Inflammatory macrophage treated with lipopolysaccharide for 1 hour (primary cell): ENCODE measurements around the gene YES1.

ENCODE experiments used
- DNase-seq, 2 donors: peaks; one replicate each; pipeline ENCODE4 v3.0.0-alpha.2; 2020 to 2022

YES1 gene

GRCh38 chr18:680392-680791 is 131.7 kb downstream of the YES1 start:
- no peak for DNase-seq

GRCh38 chr18:679516-679915 is 132.5 kb downstream of the YES1 start:
- DNase-seq = no peak

DNA sequence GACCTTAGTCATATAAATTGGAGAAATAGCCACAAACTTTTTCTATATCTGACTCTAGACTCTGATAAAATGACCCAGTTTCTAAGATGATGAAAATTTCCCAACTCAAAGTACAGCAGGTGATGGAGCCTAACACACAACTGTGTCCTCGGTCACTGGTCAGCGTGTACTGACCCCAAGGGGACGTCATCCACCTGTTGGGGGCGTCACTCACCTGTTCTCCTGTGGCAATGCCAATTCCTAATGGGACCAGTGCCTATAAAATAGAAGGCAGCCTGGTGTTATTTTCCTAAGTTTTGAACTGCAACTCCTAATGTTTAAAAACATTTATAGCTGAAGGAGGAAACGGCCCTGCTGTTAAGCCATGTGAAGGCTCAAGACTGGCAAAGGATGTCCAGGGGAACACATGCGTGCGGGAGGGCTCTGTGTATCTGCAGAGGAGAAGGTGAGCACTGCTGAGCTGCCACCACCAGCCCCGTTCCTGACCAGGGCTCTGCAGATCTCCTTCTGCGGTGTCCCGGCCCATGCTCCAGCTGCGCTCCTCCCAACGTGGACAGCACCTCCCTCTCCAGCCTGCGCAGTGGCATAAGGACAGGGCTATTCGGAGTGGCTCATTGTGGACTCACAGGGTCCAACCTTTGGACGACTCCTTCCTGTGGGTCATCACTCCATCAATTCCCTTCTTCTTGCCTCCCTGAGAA is 133.4 kb downstream of the YES1 start:
- DNase-seq = no peak

DNA sequence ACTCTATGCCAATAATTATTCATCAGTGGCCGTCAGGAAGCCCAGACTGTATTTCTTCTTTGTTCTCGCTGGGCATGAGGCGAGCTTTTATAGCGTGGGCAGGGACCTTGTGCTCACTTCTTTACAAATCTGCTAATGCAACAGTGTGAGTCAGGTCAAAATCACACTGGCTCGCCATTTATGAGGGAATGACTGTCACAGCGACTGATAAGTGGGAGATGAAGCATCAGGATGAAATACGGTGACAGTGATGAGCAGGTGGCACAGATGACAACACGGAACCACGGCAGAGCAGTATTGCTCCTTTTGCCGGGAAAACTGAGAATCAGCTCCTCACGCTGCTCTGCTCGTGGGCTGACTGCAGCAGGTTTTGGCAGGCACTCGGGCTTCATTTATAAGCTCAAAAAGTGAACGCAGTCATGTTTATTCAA is 134.1 kb downstream of the YES1 start:
- DNase-seq = no peak

DNA sequence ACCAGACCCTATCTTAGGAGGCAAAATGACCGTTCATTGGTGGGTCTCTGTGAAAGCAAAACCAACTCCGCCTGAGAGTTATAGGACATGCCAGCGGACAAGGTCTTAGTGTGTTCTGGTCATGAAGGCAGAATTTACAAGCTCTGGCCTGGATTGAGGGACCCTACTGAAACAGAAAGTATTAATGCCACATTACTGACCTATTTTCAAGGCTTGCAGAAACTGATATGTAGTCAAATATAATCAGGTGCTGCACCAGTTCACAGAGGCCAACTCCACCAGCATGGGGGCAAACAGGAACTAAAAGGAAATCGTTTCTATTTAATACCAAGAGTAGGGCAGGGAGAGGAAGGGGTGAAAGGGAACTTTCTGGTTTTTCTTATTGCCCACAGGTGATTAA is 134.9 kb downstream of the YES1 start:
- no peak for DNase-seq

DNA sequence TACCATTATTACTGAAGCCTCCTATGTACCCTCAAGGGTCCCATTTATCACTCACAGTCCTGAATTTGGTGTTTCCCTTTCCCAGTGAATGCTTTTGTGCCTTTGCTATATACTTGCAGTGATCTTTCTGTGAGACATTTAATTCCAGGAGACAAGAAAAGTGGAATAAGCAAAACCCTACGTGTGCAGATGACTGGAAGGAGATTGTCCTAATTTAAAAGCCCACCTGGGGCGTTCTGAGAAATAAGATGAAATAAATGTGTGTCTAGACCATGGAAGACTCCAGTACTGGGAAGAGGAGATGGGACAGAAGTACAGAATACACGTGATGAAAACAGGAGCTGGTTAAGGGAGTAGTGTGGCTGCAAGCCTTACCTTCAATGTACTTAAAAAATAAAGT is 135.3 kb downstream of the YES1 start:
- no peak for DNase-seq

GRCh38 chr18:676069-676468 is 136.0 kb downstream of the YES1 start:
- DNase-seq = no peak

GRCh38 chr18:675307-675706 is 136.7 kb downstream of the YES1 start:
- no peak for DNase-seq

- no peak for DNase-seq
Observed at GRCh38 chr18:673769-674168, 138.3 kb downstream of the YES1 start.

GRCh38 chr18:673317-673716 is 138.7 kb downstream of the YES1 start:
- no peak for DNase-seq
